ENCODE data around the gene UPP1. TPM values are rescaled to one million over a fixed set of nuclear protein-coding genes. Genes with fewer than 3 reads are reported as not detected.

The UPP1 gene
- total and polyA plus RNA-seq, 2 of the 13 experiments (the other 11 are each of a cell fraction or from before 2014, with no cell fraction given), result 5.7 to 9.8 TPM

DNA sequence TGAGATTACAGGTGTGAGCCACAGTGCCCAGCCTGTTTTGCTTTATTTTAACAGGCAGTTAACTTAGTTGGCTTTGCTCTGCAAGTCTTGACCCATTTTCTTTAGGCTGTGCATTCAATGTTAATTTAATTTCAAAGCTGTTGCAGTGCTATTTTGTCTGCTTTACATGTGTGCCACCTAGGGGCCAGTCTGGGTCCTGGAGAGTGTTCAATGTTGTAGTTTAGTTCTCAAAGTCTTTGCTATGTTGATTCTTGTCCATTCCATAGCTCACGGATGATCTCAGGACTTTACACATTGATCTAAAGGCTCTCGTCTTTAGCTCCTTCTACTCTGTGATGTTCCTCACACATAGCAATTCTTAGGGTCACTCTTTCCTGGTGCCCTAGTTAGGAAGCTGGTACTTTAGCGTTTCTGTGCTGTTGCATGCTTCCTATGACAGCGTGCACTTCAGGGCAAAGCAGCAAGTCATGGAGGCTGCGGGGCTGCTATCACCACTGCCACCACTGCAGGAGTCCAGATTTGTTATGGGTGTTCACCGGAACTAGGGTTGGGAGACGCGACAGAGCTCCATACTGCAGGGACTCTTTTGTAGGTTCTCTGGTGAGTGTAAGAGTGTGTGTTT, 65.8 kb downstream of the UPP1 start (continued):
- TF ChIP-seq JUND (CRISPR knock-in tag; IDR thresholded peaks at IDR 0.05) (no peak), ZNF782 (CRISPR knock-in tag; IDR thresholded peaks at IDR 0.05; ENCODE audit: borderline replicate concordance) (0 out of 2 replicates have a peak, but pooled peaks have one; percentile 44), SP5 (CRISPR knock-in tag; IDR thresholded peaks at IDR 0.05; ENCODE audit: borderline replicate concordance, low read depth) (no peak), MTA3 (CRISPR knock-in tag; IDR thresholded peaks at IDR 0.05) (no peak), IRF2 (CRISPR knock-in tag; IDR thresholded peaks at IDR 0.05) (no peak), CBX1 (IDR thresholded peaks at IDR 0.05; ENCODE audit: low read depth) (no peak), SP140L (CRISPR knock-in tag; IDR thresholded peaks at IDR 0.05; ENCODE audit: borderline replicate concordance) (no peak), POLR2G (IDR thresholded peaks at IDR 0.05; ENCODE audit: low read depth, low read length) (no peak), ZNF136 (CRISPR knock-in tag; IDR thresholded peaks at IDR 0.05; ENCODE audit: low read depth) (no peak), MED8 (CRISPR knock-in tag; IDR thresholded peaks at IDR 0.05; ENCODE audit: insufficient replicate concordance) (no peak), KLF12 (CRISPR knock-in tag; IDR thresholded peaks at IDR 0.05; ENCODE audit: borderline replicate concordance) (no peak), RFXANK (CRISPR knock-in tag; IDR thresholded peaks at IDR 0.05) (no peak), CENPX (CRISPR knock-in tag; IDR thresholded peaks at IDR 0.05) (no peak), RXRA (CRISPR knock-in tag; IDR thresholded peaks at IDR 0.05) (no peak), GZF1 (CRISPR knock-in tag; IDR thresholded peaks at IDR 0.05) (no peak), ONECUT2 (CRISPR knock-in tag; IDR thresholded peaks at IDR 0.05) (no peak), ZSCAN29 (CRISPR knock-in tag; conservative IDR thresholded peaks at IDR 0.05) (no peak), KDM3A (CRISPR knock-in tag; IDR thresholded peaks at IDR 0.05; ENCODE audit: low read depth) (0 out of 2 replicates have a peak, but pooled peaks have one; percentile 44), ZNF460 (CRISPR knock-in tag; IDR thresholded peaks at IDR 0.05; ENCODE audit: borderline replicate concordance) (no peak), MIER2 (CRISPR knock-in tag; IDR thresholded peaks at IDR 0.05) (no peak), ZNF274 (CRISPR knock-in tag; IDR thresholded peaks at IDR 0.05) (no peak), CBX2 (IDR thresholded peaks at IDR 0.05; ENCODE audit: low read depth, low read length) (no peak), CBX2 (CRISPR knock-in tag; IDR thresholded peaks at IDR 0.05; ENCODE audit: low read depth) (no peak), PHF21A (CRISPR knock-in tag; IDR thresholded peaks at IDR 0.05) (no peak), FOXO1 (CRISPR knock-in tag; IDR thresholded peaks at IDR 0.05) (no peak), RFX5 (IDR thresholded peaks at IDR 0.05; ENCODE audit: low read depth, low read length) (no peak), ISL2 (CRISPR knock-in tag; IDR thresholded peaks at IDR 0.05) (no peak), ZNF510 (CRISPR knock-in tag; IDR thresholded peaks at IDR 0.05; ENCODE audit: low read depth) (no peak), NR2F6 (IDR thresholded peaks at IDR 0.05) (no peak), NR2F6 (CRISPR knock-in tag; IDR thresholded peaks at IDR 0.05) (no peak), ZNF879 (CRISPR knock-in tag; IDR thresholded peaks at IDR 0.05) (no peak)
- TF ChIP-seq, protein P1, sequence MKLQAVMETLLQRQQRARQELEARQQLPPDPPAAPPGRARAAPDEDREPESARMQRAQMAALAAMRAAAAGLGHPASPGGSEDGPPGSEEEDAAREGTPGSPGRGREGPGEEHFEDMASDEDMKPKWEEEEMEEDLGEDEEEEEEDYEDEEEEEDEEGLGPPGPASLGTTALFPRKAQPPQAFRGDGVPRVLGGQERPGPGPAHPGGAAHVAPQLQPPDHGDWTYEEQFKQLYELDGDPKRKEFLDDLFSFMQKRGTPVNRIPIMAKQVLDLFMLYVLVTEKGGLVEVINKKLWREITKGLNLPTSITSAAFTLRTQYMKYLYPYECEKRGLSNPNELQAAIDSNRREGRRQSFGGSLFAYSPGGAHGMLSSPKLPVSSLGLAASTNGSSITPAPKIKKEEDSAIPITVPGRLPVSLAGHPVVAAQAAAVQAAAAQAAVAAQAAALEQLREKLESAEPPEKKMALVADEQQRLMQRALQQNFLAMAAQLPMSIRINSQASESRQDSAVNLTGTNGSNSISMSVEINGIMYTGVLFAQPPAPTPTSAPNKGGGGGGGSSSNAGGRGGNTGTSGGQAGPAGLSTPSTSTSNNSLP (IDR thresholded peaks at IDR 0.05; ENCODE audit: low read depth, low read length), result peak; percentile 75; the same call in 1 of the 2 replicates
- TF ChIP-seq, protein P2, sequence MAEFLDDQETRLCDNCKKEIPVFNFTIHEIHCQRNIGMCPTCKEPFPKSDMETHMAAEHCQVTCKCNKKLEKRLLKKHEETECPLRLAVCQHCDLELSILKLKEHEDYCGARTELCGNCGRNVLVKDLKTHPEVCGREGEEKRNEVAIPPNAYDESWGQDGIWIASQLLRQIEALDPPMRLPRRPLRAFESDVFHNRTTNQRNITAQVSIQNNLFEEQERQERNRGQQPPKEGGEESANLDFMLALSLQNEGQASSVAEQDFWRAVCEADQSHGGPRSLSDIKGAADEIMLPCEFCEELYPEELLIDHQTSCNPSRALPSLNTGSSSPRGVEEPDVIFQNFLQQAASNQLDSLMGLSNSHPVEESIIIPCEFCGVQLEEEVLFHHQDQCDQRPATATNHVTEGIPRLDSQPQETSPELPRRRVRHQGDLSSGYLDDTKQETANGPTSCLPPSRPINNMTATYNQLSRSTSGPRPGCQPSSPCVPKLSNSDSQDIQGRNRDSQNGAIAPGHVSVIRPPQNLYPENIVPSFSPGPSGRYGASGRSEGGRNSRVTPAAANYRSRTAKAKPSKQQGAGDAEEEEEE (CRISPR knock-in tag; IDR thresholded peaks at IDR 0.05; ENCODE audit: borderline replicate concordance), result no peak

Data from HepG2 (cell line).